Measurements from ENCODE around the gene EFCAB10. TPM values are rescaled to one million over a fixed set of nuclear protein-coding genes. Genes with fewer than 3 reads are reported as not detected.

The EFCAB10 gene, protein sequence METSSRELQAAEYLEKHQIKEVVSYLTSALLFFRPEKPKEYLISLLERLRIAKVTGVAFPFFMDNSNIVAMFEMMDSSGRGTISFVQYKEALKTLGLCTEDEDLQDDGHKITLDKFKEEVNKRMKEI
- not detected for total RNA-seq

- peak; percentile 83 for ATAC-seq
- peaks cover 9% of the 10 kb centered on the region for H3K4me1 ChIP-seq
- no peak within 1 kb of the TSS for H3K4me3 ChIP-seq
- 8 to 13% methylated on average over 25 to 36 of the region's 36 CpGs for WGBS, 2 donors
- intact Hi-C loops (cut with DNase I), result no loop called here
- H3K27me3 ChIP-seq, result no peaks in the 10 kb centered on the region
- no peak within 1 kb of the TSS for H3K27ac ChIP-seq
- DNase-seq, result peak; percentile 60 to 71 (median 67)
- H3K9me3 ChIP-seq, result no peaks in the 10 kb centered on the region
- TF ChIP-seq POLR2A (IDR thresholded peaks at IDR 0.05), result no peak
- TF ChIP-seq, protein P1, sequence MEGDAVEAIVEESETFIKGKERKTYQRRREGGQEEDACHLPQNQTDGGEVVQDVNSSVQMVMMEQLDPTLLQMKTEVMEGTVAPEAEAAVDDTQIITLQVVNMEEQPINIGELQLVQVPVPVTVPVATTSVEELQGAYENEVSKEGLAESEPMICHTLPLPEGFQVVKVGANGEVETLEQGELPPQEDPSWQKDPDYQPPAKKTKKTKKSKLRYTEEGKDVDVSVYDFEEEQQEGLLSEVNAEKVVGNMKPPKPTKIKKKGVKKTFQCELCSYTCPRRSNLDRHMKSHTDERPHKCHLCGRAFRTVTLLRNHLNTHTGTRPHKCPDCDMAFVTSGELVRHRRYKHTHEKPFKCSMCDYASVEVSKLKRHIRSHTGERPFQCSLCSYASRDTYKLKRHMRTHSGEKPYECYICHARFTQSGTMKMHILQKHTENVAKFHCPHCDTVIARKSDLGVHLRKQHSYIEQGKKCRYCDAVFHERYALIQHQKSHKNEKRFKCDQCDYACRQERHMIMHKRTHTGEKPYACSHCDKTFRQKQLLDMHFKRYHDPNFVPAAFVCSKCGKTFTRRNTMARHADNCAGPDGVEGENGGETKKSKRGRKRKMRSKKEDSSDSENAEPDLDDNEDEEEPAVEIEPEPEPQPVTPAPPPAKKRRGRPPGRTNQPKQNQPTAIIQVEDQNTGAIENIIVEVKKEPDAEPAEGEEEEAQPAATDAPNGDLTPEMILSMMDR (IDR thresholded peaks at IDR 0.05), result peak in 3 of 7 experiments; percentile 8 to 21 (median 10)
- no peaks in the 10 kb centered on the region for H3K36me3 ChIP-seq (replicated peaks in 1 of 2; ENCODE audit: insufficient read depth in 1 of 2, low read depth in 2 of 2)
Observed at GRCh38 chr7:105581066-105581811, at the start of gene EFCAB10. TSS of gene EFCAB10 (minus strand) at chr7:105581493. CDS start at chr7:105581463, 30 bp downstream.

DNA sequence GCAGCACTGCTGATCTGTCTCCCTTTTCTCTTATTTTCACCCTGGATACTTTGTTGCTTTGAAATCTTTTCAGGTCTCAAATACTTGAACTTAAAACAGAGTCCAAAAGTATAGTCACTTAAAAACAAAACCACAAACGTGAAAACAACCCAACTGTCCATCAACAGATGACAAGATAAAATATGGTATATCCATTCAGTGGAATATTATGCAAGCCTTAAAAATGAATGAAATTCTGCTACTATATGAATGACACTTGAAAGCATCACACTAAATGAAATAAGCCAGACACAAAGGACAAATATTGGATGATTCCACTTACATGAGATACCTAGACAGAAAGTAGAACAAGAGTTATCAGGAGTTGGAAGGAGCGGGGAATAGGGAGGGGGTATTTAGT lies 44.7 kb upstream of the EFCAB10 start:
- DNase-seq, result no peak
- Histone ChIP-seq H3K27ac (no peak overlapping the region), H3K27me3 (no peaks in the 10 kb centered on the region), H3K9me3 (no peaks in the 10 kb centered on the region), H3K4me1 (no peaks in the 10 kb centered on the region), H3K36me3 (replicated peaks in 1 of 2; ENCODE audit: insufficient read depth in 1 of 2, low read depth in 2 of 2) (peaks cover 0 to 3% of the 10 kb centered on the region in 2 donors), H3K4me3 (no peak overlapping the region)
- TF ChIP-seq, protein P1 (IDR thresholded peaks at IDR 0.05), result no peak
- TF ChIP-seq POLR2A (IDR thresholded peaks at IDR 0.05), result no peak
- intact Hi-C loops (cut with DNase I), result no loop called here
- ATAC-seq, result no peak
- WGBS, 2 donors, result 89 to 91% methylated on average over 2 of the region's 2 CpGs

- H3K36me3 ChIP-seq (replicated peaks in 1 of 2; ENCODE audit: insufficient read depth in 1 of 2, low read depth in 2 of 2), result peaks cover 0 to 3% of the 10 kb centered on the region in 2 donors
Observed at GRCh38 chr7:105623906-105624305, 42.6 kb upstream of the EFCAB10 start.

GRCh38 chr7:105623378-105623777 lies 42.1 kb upstream of the EFCAB10 start:
- H3K27ac ChIP-seq, result no peak overlapping the region
- H3K36me3 ChIP-seq (replicated peaks in 1 of 2; ENCODE audit: insufficient read depth in 1 of 2, low read depth in 2 of 2), result peaks cover 0 to 4% of the 10 kb centered on the region in 2 donors
- H3K4me1 ChIP-seq, result no peaks in the 10 kb centered on the region
- 82 to 93% methylated on average over 5 of the region's 5 CpGs for WGBS, 2 donors
- ATAC-seq, result no peak
- H3K4me3 ChIP-seq, result no peak overlapping the region
- no peak for TF ChIP-seq POLR2A (IDR thresholded peaks at IDR 0.05)
- TF ChIP-seq, protein P1 (IDR thresholded peaks at IDR 0.05), result no peak
- DNase-seq, result no peak
- no peaks in the 10 kb centered on the region for H3K9me3 ChIP-seq
- no peaks in the 10 kb centered on the region for H3K27me3 ChIP-seq
- intact Hi-C loops (cut with DNase I), result no loop called here

More at GRCh38 chr7:105623906-105624305, 42.6 kb upstream of the EFCAB10 start:
- no peak overlapping the region for H3K27ac ChIP-seq
- ATAC-seq, result no peak
- DNase-seq, result no peak
- TF ChIP-seq POLR2A (IDR thresholded peaks at IDR 0.05), result no peak
- no peaks in the 10 kb centered on the region for H3K4me1 ChIP-seq
- no peak overlapping the region for H3K4me3 ChIP-seq
- H3K27me3 ChIP-seq, result no peaks in the 10 kb centered on the region
- 93% methylated on average over 15 of the region's 15 CpGs for WGBS, 2 donors
- no peaks in the 10 kb centered on the region for H3K9me3 ChIP-seq
- intact Hi-C loops (cut with DNase I), result no loop called here

DNA sequence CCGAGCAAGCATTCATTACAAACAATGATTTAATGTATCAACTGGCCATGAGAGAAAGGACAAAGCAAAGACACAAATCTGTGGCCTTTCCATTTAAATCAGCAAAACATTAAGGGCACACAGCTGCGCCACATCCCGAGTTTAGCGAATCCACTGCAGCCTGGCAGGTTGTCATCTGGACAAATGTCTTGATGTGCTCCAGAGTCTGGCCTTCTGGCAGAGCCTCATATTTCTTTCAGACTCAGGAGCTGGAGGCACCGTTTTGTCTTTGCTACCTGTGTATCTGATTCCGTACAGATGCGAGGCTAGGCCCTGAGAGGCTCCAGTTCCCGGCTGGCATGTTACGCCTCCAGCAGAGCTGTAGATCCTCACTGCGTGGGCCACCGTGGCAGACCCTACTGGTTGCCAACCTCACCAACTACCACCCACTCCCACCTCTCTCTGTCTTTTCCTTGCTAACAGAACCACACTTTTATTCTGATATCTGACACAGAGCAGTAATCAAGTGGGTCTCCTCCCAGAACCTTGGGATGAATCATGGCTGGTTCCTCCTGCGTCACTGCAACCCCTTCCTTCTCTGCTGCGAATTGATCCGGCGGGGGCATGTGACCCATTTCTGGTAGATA lies 40.9 kb upstream of the EFCAB10 start:
- Histone ChIP-seq H3K27ac (no peak overlapping the region), H3K4me3 (no peak overlapping the region), H3K36me3 (replicated peaks in 1 of 2; ENCODE audit: insufficient read depth in 1 of 2, low read depth in 2 of 2) (peaks cover 0 to 4% of the 10 kb centered on the region in 2 donors), H3K27me3 (no peaks in the 10 kb centered on the region), H3K9me3 (no peaks in the 10 kb centered on the region), H3K4me1 (no peaks in the 10 kb centered on the region)
- TF ChIP-seq POLR2A (IDR thresholded peaks at IDR 0.05), result no peak
- TF ChIP-seq, protein P1 (IDR thresholded peaks at IDR 0.05), result no peak
- WGBS, 2 donors, result 91 to 94% methylated on average over 15 of the region's 15 CpGs
- no peak for DNase-seq
- ATAC-seq, result no peak
- intact Hi-C loops (cut with DNase I), result no loop called here
